ENCODE results near the gene EPS15. TPM values are rescaled to one million over a fixed set of nuclear protein-coding genes. Genes with fewer than 3 reads are reported as not detected.
"Not testable (repeated sequence)": the region's sequence is repeated elsewhere in the genome, so short reads cannot be mapped to it uniquely, and the experiment has no call there.

Gene EPS15
- total and polyA plus RNA-seq, 2 of the 8 experiments (the other 6 are each of a cell fraction or from before 2014, with no cell fraction given) = 15.9 to 57.2 TPM

GRCh38 chr1:51414811-51415210, 104.3 kb downstream of the EPS15 start (continued):
- TF ChIP-seq KDM4A (IDR thresholded peaks at IDR 0.05; ENCODE audit: low read depth, low read length, severe bottlenecking) (no peak), TAF1 (IDR thresholded peaks at IDR 0.05; ENCODE audit: low read depth, low read length) (no peak), EZH2 (IDR thresholded peaks at IDR 0.05; ENCODE audit: low read depth, low read length, severe bottlenecking) (no peak), CTCF (IDR thresholded peaks at IDR 0.05; ENCODE audit: control extremely low read depth in 1 of 3, insufficient read depth in 1 of 3, low read depth in 1 of 3, low read length in 3 of 3) (no peak), EGR1 (IDR thresholded peaks at IDR 0.05; ENCODE audit: borderline replicate concordance, low read depth, low read length) (no peak), CEBPB (IDR thresholded peaks at IDR 0.05; ENCODE audit: low read depth, low read length) (no peak)

- H2AK5ac ChIP-seq (ENCODE audit: low read depth, low read length); H4K20me1 ChIP-seq (replicated peaks in 1 of 2; ENCODE audit: control insufficient read depth in 1 of 2, insufficient read depth in 2 of 2, low read length in 2 of 2); H3K14ac ChIP-seq (ENCODE audit: insufficient read length); H2BK20ac ChIP-seq (ENCODE audit: low read length); H3K79me1 ChIP-seq (ENCODE audit: low read depth, low read length); H3K18ac ChIP-seq (ENCODE audit: extremely low read depth, low read length); CTCF ChIA-PET (ENCODE audit: partially characterized antibody); H3K27ac ChIP-seq (ENCODE audit: low read depth, low read length); H2BK15ac ChIP-seq (ENCODE audit: low read length); H4K8ac ChIP-seq (ENCODE audit: extremely low read depth, insufficient read depth, low read length); H3K27me3 ChIP-seq (replicated peaks in 1 of 4; ENCODE audit: control insufficient read depth in 3 of 4, extremely low read depth in 1 of 4, insufficient read depth in 3 of 4, low read length in 3 of 4); H4K91ac ChIP-seq (replicated peaks; ENCODE audit: insufficient read length, low read length); H2BK5ac ChIP-seq (ENCODE audit: low read depth, low read length); H2BK120ac ChIP-seq (replicated peaks; ENCODE audit: low read depth, low read length); H3K23me2 ChIP-seq (ENCODE audit: low read depth, low read length); H3K4me3 ChIP-seq (ENCODE audit: extremely low read depth in 1 of 4, insufficient read depth in 2 of 4, low read depth in 3 of 4, low read length in 4 of 4); H3K9me3 ChIP-seq (ENCODE audit: insufficient read depth in 2 of 2, low read depth in 1 of 2, low read length in 1 of 2); FAIRE-seq; H2AFZ ChIP-seq (ENCODE audit: low read length); H2BK12ac ChIP-seq (ENCODE audit: low read depth, low read length); H3K23ac ChIP-seq (ENCODE audit: insufficient read length); H3K4ac ChIP-seq (replicated peaks; ENCODE audit: insufficient read length, low read depth, low read length); DNase-seq (ENCODE audit: low read depth in 1 of 2, low spot score in 2 of 2); H3K56ac ChIP-seq (replicated peaks; ENCODE audit: insufficient read length, low read depth, low read length); H3K4me1 ChIP-seq (replicated peaks in 1 of 4; ENCODE audit: control insufficient read depth in 3 of 4, insufficient read depth in 4 of 4, low read length in 3 of 4); H4K5ac ChIP-seq (ENCODE audit: insufficient read length, low read depth, low read length); H3K9ac ChIP-seq (replicated peaks in 1 of 4; ENCODE audit: extremely low read depth in 1 of 4, low read depth in 3 of 4, low read length in 3 of 4); H3K4me2 ChIP-seq (ENCODE audit: insufficient read depth in 1 of 2, low read depth in 2 of 2, low read length in 2 of 2): not testable (repeated sequence)
- peaks cover under 1 to 24% (median 10%) of the 10 kb centered on the region in 4 experiments; a peak in 5 of 8 replicates for H3K36me3 ChIP-seq (ENCODE audit: control insufficient read depth in 2 of 4, insufficient read depth in 4 of 4, low read length in 3 of 4)
- WGBS, 2 experiments (ENCODE audit: extremely low coverage in 1 of 2, insufficient coverage in 1 of 2, insufficient read length in 1 of 2, insufficient replicate concordance in 2 of 2, low coverage in 1 of 2, low lambda C conversion rate in 2 of 2, missing lambda C conversion rate in 1 of 2) = 92% methylated on average over 5 of the region's 5 CpGs; no CpG with 5 or more reads in 1 of the 2 experiments
- H3K79me2 ChIP-seq (ENCODE audit: control insufficient read depth in 1 of 2, insufficient read depth in 2 of 2, low read length in 2 of 2) = peaks cover 0 to 20% of the 10 kb centered on the region in 2 experiments; a peak in 3 of 4 replicates
- POLR2A ChIA-PET (ENCODE audit: partially characterized antibody) = interaction anchor here (1.1 to 2.4 kb wide), 3 partner anchors 11 to 107 kb away, joined by 3 to 9 read pairs (median 3); partner anchors contain the start of gene EPS15
Observed at GRCh38 chr1:51411820-51412219, 107.2 kb downstream of the EPS15 start.

Measured in H1 (cell line).